ENCODE results near the gene CES1.

DNA sequence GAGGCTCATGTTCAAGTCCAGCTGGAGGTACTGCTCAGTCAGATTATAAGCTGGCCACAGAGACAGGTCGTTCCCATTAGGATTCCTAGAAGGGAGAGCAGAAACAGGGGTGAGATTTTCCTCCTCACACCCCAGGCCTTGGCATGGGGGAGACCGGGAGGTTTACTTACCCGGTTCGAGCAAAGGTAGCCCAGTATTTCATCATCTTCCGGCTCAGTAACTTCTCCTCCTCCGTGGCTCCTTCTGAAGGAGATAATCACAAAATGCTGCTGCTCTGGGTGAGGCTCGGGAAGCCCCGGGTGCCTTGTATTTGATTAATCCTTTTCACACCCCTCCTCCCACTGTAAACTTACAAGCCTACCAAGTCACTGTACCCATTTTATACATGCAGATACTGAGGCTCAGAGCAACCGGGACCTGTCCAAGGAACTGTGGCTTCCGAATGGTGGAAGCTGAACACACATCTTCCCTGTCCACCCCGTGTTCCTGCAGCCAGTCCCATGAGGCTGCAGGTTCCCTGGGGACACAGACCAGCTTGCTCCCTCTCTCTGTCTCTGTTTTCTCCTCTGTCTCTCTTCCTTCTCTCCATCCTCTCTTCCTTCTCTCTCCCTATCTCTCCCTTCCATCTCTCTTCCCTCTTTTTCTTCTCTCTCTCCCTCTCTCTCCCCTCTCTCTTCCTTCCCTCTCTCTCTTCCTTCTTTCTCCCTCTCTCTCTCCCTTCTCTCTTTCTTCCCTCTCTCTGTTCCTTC, 13.9 kb upstream of the CES1 start:
- no peak for TF ChIP-seq EP300 (IDR thresholded peaks at IDR 0.05; ENCODE audit: borderline replicate concordance)
- no peak for TF ChIP-seq TCF12 (IDR thresholded peaks at IDR 0.05; ENCODE audit: low read depth)
- no peak for TF ChIP-seq EGR1 (IDR thresholded peaks at IDR 0.05)
- TF ChIP-seq MAX (IDR thresholded peaks at IDR 0.05) = no peak
- TF ChIP-seq CREB1 (IDR thresholded peaks at IDR 0.05; ENCODE audit: low read depth) = no peak
- no peak for TF ChIP-seq NFIC (IDR thresholded peaks at IDR 0.05)
- no peak for TF ChIP-seq USF1 (IDR thresholded peaks at IDR 0.05)
- TF ChIP-seq YY1 (IDR thresholded peaks at IDR 0.05; ENCODE audit: low read depth) = no peak

Measured in Ishikawa (cell line).